ENCODE measurements around the gene FUT2. TPM values are rescaled to one million over a fixed set of nuclear protein-coding genes. Genes with fewer than 3 reads are reported as not detected.

FUT2 gene
- total RNA-seq, 1 experiment from 2014 or later, result 12.5 TPM

GRCh38 chr19:48673436-48674100 lies 22.2 kb upstream of the FUT2 start:
- BruUV-seq (replicated peaks), result no TSS peak
- ChIA-PET CTCF (interaction anchor here (3.0 to 3.1 kb wide), 2 partner anchors 23 to 65 kb away, joined by 12 to 16 read pairs; partner anchors contain the start of gene FUT2), POLR2A (no interaction called here), RAD21 (ENCODE audit: low non-redundant PET in 1 of 2, low total read pairs in 2 of 2, uncharacterized antibody in 2 of 2, unreplicated experiment in 2 of 2) (no interaction called here)
- Histone ChIP-seq H3K79me2 (ENCODE audit: insufficient read depth, low read length) (no peaks in the 10 kb centered on the region), H3K9ac (ENCODE audit: low read length) (no peak overlapping the region), H3K27ac (ENCODE audit: low read depth, low read length) (no peak overlapping the region), H2AFZ (ENCODE audit: low read depth, low read length, poor library complexity, severe bottlenecking) (no peak overlapping the region), H3K36me3 (ENCODE audit: control insufficient read depth in 1 of 2, insufficient read depth in 2 of 2, low read length in 2 of 2) (no peaks in the 10 kb centered on the region), H3K27me3 (ENCODE audit: insufficient read depth, low read length) (no peaks in the 10 kb centered on the region), H3K4me3 (replicated peaks in 1 of 2; ENCODE audit: low read depth in 1 of 2, low read length in 2 of 2) (no peak overlapping the region), H4K20me1 (ENCODE audit: insufficient read depth) (no peaks in the 10 kb centered on the region), H3K9me2 (ENCODE audit: insufficient read depth) (no peaks in the 10 kb centered on the region), H3K4me1 (ENCODE audit: control insufficient read depth in 1 of 2, insufficient read depth in 2 of 2, low read length in 2 of 2) (peaks cover 8 to 21% of the 10 kb centered on the region in 2 experiments), H3K4me2 (ENCODE audit: low read length) (no peak overlapping the region), H3K9me3 (ENCODE audit: control insufficient read depth in 1 of 2, insufficient read depth in 1 of 2, low read depth in 1 of 2, low read length in 2 of 2) (no peaks in the 10 kb centered on the region)
- TF ChIP-seq EGR1 (IDR thresholded peaks at IDR 0.05; ENCODE audit: low read depth) (no peak), REST (IDR thresholded peaks at IDR 0.05; ENCODE audit: low read depth) (no peak), ZNF274 (IDR thresholded peaks at IDR 0.05; ENCODE audit: low read depth, low read length) (no peak), ZFX (IDR thresholded peaks at IDR 0.05) (no peak), POLR2AphosphoS5 (IDR thresholded peaks at IDR 0.05; ENCODE audit: low read depth, low read length) (no peak), RAD21 (IDR thresholded peaks at IDR 0.05; ENCODE audit: low read depth) (no peak), SRF (IDR thresholded peaks at IDR 0.05; ENCODE audit: low read depth) (no peak), SIN3A (IDR thresholded peaks at IDR 0.05; ENCODE audit: low read depth) (no peak), EZH2phosphoT487 (IDR thresholded peaks at IDR 0.05; ENCODE audit: borderline replicate concordance) (no peak), FOSL1 (IDR thresholded peaks at IDR 0.05; ENCODE audit: low read depth) (no peak)
- TF ChIP-seq, protein P1, sequence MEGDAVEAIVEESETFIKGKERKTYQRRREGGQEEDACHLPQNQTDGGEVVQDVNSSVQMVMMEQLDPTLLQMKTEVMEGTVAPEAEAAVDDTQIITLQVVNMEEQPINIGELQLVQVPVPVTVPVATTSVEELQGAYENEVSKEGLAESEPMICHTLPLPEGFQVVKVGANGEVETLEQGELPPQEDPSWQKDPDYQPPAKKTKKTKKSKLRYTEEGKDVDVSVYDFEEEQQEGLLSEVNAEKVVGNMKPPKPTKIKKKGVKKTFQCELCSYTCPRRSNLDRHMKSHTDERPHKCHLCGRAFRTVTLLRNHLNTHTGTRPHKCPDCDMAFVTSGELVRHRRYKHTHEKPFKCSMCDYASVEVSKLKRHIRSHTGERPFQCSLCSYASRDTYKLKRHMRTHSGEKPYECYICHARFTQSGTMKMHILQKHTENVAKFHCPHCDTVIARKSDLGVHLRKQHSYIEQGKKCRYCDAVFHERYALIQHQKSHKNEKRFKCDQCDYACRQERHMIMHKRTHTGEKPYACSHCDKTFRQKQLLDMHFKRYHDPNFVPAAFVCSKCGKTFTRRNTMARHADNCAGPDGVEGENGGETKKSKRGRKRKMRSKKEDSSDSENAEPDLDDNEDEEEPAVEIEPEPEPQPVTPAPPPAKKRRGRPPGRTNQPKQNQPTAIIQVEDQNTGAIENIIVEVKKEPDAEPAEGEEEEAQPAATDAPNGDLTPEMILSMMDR (IDR thresholded peaks at IDR 0.05 in 2 of 3, conservative IDR thresholded peaks at IDR 0.05 in 1 of 3; ENCODE audit: borderline replicate concordance in 1 of 3, insufficient read depth in 1 of 3, low read depth in 2 of 3, low read length in 2 of 3), result no peak
- TF ChIP-seq, protein P2, sequence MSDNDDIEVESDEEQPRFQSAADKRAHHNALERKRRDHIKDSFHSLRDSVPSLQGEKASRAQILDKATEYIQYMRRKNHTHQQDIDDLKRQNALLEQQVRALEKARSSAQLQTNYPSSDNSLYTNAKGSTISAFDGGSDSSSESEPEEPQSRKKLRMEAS (IDR thresholded peaks at IDR 0.05), result no peak
- TF ChIP-seq, protein P3, sequence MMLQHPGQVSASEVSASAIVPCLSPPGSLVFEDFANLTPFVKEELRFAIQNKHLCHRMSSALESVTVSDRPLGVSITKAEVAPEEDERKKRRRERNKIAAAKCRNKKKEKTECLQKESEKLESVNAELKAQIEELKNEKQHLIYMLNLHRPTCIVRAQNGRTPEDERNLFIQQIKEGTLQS (IDR thresholded peaks at IDR 0.05), result no peak
- DNase-seq (ENCODE audit: low read depth, low spot score) (no peak), ATAC-seq (no peak)
- intact Hi-C loops (cut with micrococcal nuclease), result loop anchor here (1.0 to 2.0 kb wide), 2 partner anchors 41 to 65 kb away; no protein-coding TSS in a partner anchor

Measured in HCT116 (cell line).